Measurements from ENCODE around the gene ELOVL3. TPM values are rescaled to one million over a fixed set of nuclear protein-coding genes. Genes with fewer than 3 reads are reported as not detected.
"Not testable (repeated sequence)": the region's sequence is repeated elsewhere in the genome, so short reads cannot be mapped to it uniquely, and the experiment has no call there.

Gene ELOVL3
- total RNA-seq, 6 experiments from 2014 or later: not detected

- no peak overlapping the region for H3K27ac ChIP-seq
- TF ChIP-seq POLR2A (IDR thresholded peaks at IDR 0.05): no peak
- TF ChIP-seq CTCF (IDR thresholded peaks at IDR 0.05): no peak
- DNase-seq (no peak), ATAC-seq (peak in 2 of 4 donors; percentile 20 to 37)
- H3K4me1 ChIP-seq: no peaks in the 10 kb centered on the region
- H3K9me3 ChIP-seq: no peaks in the 10 kb centered on the region
- intact Hi-C loops (cut with DNase I): no loop called here
- H3K27me3 ChIP-seq: no peaks in the 10 kb centered on the region
- H3K4me3 ChIP-seq: no peak overlapping the region
- WGBS (ENCODE audit: insufficient coverage, low coverage, low lambda C conversion rate, missing lambda C conversion rate): 32% methylated on average over 2 of the region's 3 CpGs
- no peaks in the 10 kb centered on the region for H3K36me3 ChIP-seq
Measured at GRCh38 chr10:102188298-102188940, 37.7 kb upstream of the ELOVL3 start.

- 32% methylated on average over 3 of the region's 7 CpGs for WGBS (ENCODE audit: insufficient coverage, low coverage, low lambda C conversion rate, missing lambda C conversion rate)
- intact Hi-C loops (cut with DNase I): not testable (repeated sequence)
Measured at GRCh38 chr10:102188941-102189898, 36.9 kb upstream of the ELOVL3 start.

GRCh38 chr10:102191956-102192355, 34.1 kb upstream of the ELOVL3 start:
- H3K4me3 ChIP-seq: no peak overlapping the region
- ATAC-seq: no peak
- H3K36me3 ChIP-seq: no peaks in the 10 kb centered on the region
- TF ChIP-seq CTCF (IDR thresholded peaks at IDR 0.05): no peak
- TF ChIP-seq POLR2A (IDR thresholded peaks at IDR 0.05): no peak
- WGBS (ENCODE audit: insufficient coverage, low coverage, low lambda C conversion rate, missing lambda C conversion rate): 66% methylated on average over 7 of the region's 7 CpGs
- no peaks in the 10 kb centered on the region for H3K9me3 ChIP-seq
- intact Hi-C loops (cut with DNase I): no loop called here
- no peak overlapping the region for H3K27ac ChIP-seq
- no peak for DNase-seq
- H3K27me3 ChIP-seq: no peaks in the 10 kb centered on the region
- no peaks in the 10 kb centered on the region for H3K4me1 ChIP-seq

More at GRCh38 chr10:102188941-102189898, 36.9 kb upstream of the ELOVL3 start:
- H3K36me3 ChIP-seq, H3K27ac ChIP-seq, H3K4me1 ChIP-seq, H3K4me3 ChIP-seq, H3K27me3 ChIP-seq, DNase-seq, H3K9me3 ChIP-seq: not testable (repeated sequence)
- peak; percentile 12 to 38 (median 30) for ATAC-seq

- ATAC-seq (no peak), DNase-seq (no peak)
- Histone ChIP-seq H3K9me3 (no peaks in the 10 kb centered on the region), H3K4me1 (no peaks in the 10 kb centered on the region), H3K36me3 (no peaks in the 10 kb centered on the region), H3K27me3 (no peaks in the 10 kb centered on the region), H3K4me3 (no peak overlapping the region), H3K27ac (no peak overlapping the region)
- no peak for TF ChIP-seq POLR2A (IDR thresholded peaks at IDR 0.05)
- no peak for TF ChIP-seq CTCF (IDR thresholded peaks at IDR 0.05)
- intact Hi-C loops (cut with DNase I): no loop called here
- 73% methylated on average over 4 of the region's 6 CpGs for WGBS (ENCODE audit: insufficient coverage, low coverage, low lambda C conversion rate, missing lambda C conversion rate)
Measured at GRCh38 chr10:102195296-102195870, 30.7 kb upstream of the ELOVL3 start.

GRCh38 chr10:102196893-102197292, 29.2 kb upstream of the ELOVL3 start:
- TF ChIP-seq CTCF (IDR thresholded peaks at IDR 0.05): no peak
- no peak for TF ChIP-seq POLR2A (IDR thresholded peaks at IDR 0.05)
- 66% methylated on average over 2 of the region's 2 CpGs for WGBS (ENCODE audit: insufficient coverage, low coverage, low lambda C conversion rate, missing lambda C conversion rate)
- Histone ChIP-seq H3K4me1 (no peaks in the 10 kb centered on the region), H3K9me3 (no peaks in the 10 kb centered on the region), H3K36me3 (no peaks in the 10 kb centered on the region), H3K27me3 (no peaks in the 10 kb centered on the region), H3K27ac (no peak overlapping the region), H3K4me3 (no peak overlapping the region)
- DNase-seq (no peak), ATAC-seq (no peak)
- intact Hi-C loops (cut with DNase I): no loop called here
